Measurements from ENCODE around the gene ARL4A. TPM values are rescaled to one million over a fixed set of nuclear protein-coding genes. Genes with fewer than 3 reads are reported as not detected.
A peak's percentile ranks its signal among the peaks of the same experiment; 100 is the strongest.
"Not testable (repeated sequence)": the region's sequence is repeated elsewhere in the genome, so short reads cannot be mapped to it uniquely, and the experiment has no call there.

Gene ARL4A
- total RNA-seq, 2 experiments from 2014 or later, result 11.7 to 12.0 TPM

DNA sequence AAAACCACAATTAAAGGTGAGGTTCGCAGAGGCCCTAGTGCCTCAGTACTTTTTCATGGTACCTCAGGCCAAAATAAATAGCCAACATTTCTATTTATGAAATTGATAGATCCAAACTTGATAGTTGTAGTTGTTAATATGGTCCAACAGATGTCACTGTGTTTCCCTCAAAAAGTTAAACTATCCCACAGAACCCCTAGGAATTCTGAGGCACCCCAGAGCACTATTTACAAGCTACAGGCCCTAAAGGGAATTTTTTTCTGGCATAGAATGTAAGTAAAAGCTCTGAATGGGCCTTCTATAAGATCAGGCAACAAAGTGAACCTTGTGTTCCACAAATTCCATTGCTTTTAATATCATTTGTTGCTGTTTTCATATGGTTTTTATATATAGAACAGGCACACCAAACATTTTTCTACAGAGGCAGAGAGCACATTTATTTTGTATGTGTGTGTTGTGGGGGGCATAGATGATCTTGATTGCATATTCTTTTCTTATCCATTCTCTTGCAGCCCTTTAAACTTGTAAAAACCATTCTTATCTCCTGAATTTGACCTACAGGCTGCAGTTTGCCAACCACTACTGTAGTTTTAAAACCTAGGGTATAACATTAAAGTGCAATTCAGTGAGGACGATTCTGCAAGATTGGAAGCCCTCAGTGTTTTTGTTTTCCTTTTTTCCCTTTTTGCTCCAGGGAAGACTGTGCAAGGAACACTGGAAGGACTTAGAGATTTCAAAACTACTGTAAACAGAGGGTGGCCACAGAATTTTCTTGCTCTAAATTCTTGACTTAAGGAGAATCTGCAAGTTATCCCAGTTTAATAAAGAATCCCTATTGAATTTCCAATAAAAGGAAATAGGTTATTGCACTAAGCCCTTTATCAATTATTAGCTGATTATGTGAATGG lies 3.5 kb upstream of the ARL4A start:
- Mint-ChIP-seq H3K27ac (no peak overlapping the region), H3K4me3 (no peak overlapping the region), H3K9me3 (no peaks in the 10 kb centered on the region), H3K27me3 (no peaks in the 10 kb centered on the region), H3K36me3 (peaks cover 2% of the 10 kb centered on the region), H3K4me1 (peaks cover 16% of the 10 kb centered on the region)
- POLR2A ChIA-PET, result no interaction called here
- DNase-seq (no peak), ATAC-seq (ENCODE audit: low read depth) (no peak)

GRCh38 chr7:12684733-12685132 lies 2.7 kb upstream of the ARL4A start:
- Mint-ChIP-seq H3K27ac (no peak overlapping the region), H3K4me3 (no peak overlapping the region), H3K36me3 (peaks cover 2% of the 10 kb centered on the region), H3K27me3 (no peaks in the 10 kb centered on the region), H3K4me1 (peaks cover 21% of the 10 kb centered on the region), H3K9me3 (no peaks in the 10 kb centered on the region)
- DNase-seq (no peak), ATAC-seq (ENCODE audit: low read depth) (no peak)
- POLR2A ChIA-PET, result no interaction called here

- ATAC-seq (ENCODE audit: low read depth) (no peak), DNase-seq (no peak)
- POLR2A ChIA-PET, result interaction anchor here (1.1 to 2.1 kb wide), 2 partner anchors 46 to 498 kb away, joined by 3 to 18 read pairs; no protein-coding TSS in a partner anchor
- Mint-ChIP-seq H3K27me3 (no peaks in the 10 kb centered on the region), H3K4me1 (peaks cover 22% of the 10 kb centered on the region), H3K27ac (peak overlapping the region; percentile 74), H3K9me3 (no peaks in the 10 kb centered on the region), H3K36me3 (peaks cover 2% of the 10 kb centered on the region), H3K4me3 (peak overlapping the region; percentile 74)
Observed at GRCh38 chr7:12685550-12685949, 1.9 kb upstream of the ARL4A start.

DNA sequence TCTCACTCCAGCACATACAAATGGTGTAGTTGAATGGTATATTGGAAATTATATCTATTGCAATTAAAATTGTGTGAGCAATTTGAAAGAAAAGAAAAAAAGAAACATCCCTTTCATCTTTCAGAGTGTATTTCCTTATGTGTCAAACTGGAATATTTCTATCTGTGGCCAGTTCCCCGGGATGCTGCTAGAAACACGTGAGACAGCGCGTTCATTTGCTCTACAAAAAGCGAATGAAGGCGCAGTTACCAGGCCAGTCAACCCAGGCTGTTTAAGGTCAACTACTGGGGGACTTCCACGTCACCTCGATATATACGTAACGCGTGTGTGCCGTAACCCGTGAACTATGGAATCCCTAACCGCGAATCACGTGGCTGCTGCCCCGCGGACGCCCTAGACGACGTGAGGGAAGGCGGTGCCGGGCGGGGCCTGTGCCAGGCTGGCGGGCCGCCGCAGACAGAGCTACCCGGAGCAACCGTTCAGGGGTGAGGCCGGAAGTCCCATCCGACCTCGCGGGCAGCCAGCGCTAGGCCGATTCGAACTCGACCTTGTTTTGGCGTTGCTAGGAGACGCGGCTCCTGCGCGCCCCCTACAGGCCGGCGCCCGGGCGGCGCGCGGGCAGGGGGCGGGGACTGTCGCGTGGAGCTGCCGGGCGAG lies 1.1 kb upstream of the ARL4A start:
- peak; percentile 88 for ATAC-seq (ENCODE audit: low read depth)
- Mint-ChIP-seq H3K27me3 (no peaks in the 10 kb centered on the region), H3K27ac (peak overlapping the region; percentile 87), H3K4me3 (peak overlapping the region; percentile 94), H3K4me1 (peaks cover 22% of the 10 kb centered on the region), H3K9me3 (no peaks in the 10 kb centered on the region), H3K36me3 (peaks cover 2% of the 10 kb centered on the region)
- peak; percentile 99 for DNase-seq
- POLR2A ChIA-PET, result interaction anchor here (0.8 to 2.4 kb wide), 9 partner anchors 10 to 497 kb away, joined by 3 to 18 read pairs (median 5); no protein-coding TSS in a partner anchor

- H3K27me3 Mint-ChIP-seq, result no peaks in the 10 kb centered on the region
- H3K27ac Mint-ChIP-seq, result peak overlapping the region; percentile 87
- DNase-seq (no peak), ATAC-seq (ENCODE audit: low read depth) (no peak)
- peaks cover 22% of the 10 kb centered on the region for H3K4me1 Mint-ChIP-seq
- H3K36me3 Mint-ChIP-seq, result peaks cover 2% of the 10 kb centered on the region
- POLR2A ChIA-PET, result interaction anchor here (0.6 to 2.4 kb wide), 6 partner anchors 8 to 47 kb away, joined by 3 to 18 read pairs (median 8); no protein-coding TSS in a partner anchor
- peak overlapping the region; percentile 94 for H3K4me3 Mint-ChIP-seq
- no peaks in the 10 kb centered on the region for H3K9me3 Mint-ChIP-seq
Observed at GRCh38 chr7:12687718-12688171, 312 bp downstream of the ARL4A start.

DNA sequence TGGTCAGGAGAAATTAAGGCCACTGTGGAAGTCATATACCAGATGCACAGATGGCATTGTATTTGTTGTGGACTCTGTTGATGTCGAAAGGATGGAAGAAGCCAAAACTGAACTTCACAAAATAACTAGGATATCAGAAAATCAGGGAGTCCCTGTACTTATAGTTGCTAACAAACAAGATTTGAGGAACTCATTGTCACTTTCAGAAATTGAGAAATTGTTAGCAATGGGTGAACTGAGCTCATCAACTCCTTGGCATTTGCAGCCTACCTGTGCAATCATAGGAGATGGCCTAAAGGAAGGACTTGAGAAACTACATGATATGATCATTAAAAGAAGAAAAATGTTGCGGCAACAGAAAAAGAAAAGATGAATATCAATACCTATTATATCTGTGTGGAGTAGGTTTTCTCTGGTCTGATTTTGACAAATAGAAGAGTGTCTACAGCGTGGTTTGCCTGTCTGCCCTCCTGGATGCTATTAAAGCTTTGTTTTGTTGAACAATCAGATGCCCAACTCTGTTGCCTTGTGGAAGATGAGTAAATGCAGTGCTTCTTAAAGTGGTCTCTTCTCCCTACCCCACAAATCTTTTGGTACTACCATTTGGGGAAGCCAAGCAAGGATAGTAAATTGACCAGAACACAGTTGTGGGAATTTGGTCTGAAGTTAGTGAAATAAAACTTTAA lies 1.2 kb downstream of the ARL4A start:
- H3K27me3 Mint-ChIP-seq; DNase-seq; H3K36me3 Mint-ChIP-seq; H3K9me3 Mint-ChIP-seq; H3K27ac Mint-ChIP-seq; ATAC-seq (ENCODE audit: low read depth): not testable (repeated sequence)
- Mint-ChIP-seq H3K4me3 (peak overlapping the region; percentile 94), H3K4me1 (peaks cover 27% of the 10 kb centered on the region)
- POLR2A ChIA-PET, result interaction anchor here (2.4 kb wide), 1 partner anchor 27 kb away, joined by 18 read pairs; no protein-coding TSS in a partner anchor

- H3K4me3 Mint-ChIP-seq, result no peak overlapping the region
Observed at GRCh38 chr7:12689451-12689850, 2.0 kb downstream of the ARL4A start.

DNA sequence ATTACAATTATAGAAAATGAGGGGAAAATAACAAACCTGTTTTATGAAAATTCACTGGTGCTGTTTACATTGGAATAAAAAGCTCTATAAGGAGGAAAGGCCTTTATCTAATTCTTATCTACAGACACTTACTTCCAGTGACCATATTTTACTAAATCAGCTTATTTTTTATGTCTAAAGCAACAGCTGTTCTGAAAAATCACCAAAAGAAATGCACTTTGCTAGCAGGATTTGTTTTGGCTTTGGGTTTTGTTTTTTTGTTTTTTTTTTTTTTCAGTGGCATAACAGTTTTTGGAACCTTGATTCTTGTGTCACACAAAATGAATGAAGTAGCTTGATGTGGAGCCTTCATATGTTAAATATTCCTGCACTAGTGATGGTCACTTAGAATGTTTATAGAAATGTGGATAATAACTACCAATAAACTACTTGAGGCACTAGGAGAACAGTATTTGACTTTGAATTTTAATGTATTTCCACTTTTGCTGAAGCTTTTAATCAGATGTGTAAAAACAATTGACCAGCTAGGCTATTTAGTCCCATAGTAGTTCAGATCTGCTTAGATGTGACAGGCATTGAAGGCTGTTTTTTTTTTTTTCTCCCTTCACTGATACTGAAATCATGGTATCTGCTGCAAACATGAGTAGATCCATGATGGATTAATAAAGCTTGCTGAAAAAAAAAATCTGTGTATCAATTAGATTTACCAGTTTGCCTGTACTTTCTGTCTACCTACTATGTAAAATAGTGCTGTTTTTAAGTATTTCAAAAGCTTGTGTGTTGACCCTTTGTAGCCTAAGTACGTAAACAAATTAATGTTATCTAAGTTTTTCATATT lies 2.8 kb downstream of the ARL4A start:
- Mint-ChIP-seq H3K27ac (no peak overlapping the region), H3K27me3 (no peaks in the 10 kb centered on the region), H3K9me3 (no peaks in the 10 kb centered on the region), H3K4me1 (peaks cover 29% of the 10 kb centered on the region), H3K36me3 (peaks cover 10% of the 10 kb centered on the region), H3K4me3 (no peak overlapping the region)
- no peak for DNase-seq
- no peak for ATAC-seq (ENCODE audit: low read depth)
- POLR2A ChIA-PET, result no interaction called here

More at GRCh38 chr7:12689451-12689850, 2.0 kb downstream of the ARL4A start:
- POLR2A ChIA-PET, result no interaction called here
- no peak for DNase-seq
- peaks cover 8% of the 10 kb centered on the region for H3K36me3 Mint-ChIP-seq
- no peaks in the 10 kb centered on the region for H3K9me3 Mint-ChIP-seq
- peaks cover 29% of the 10 kb centered on the region for H3K4me1 Mint-ChIP-seq
- H3K27ac Mint-ChIP-seq, result no peak overlapping the region
- ATAC-seq (ENCODE audit: low read depth), result no peak
- no peaks in the 10 kb centered on the region for H3K27me3 Mint-ChIP-seq

DNA sequence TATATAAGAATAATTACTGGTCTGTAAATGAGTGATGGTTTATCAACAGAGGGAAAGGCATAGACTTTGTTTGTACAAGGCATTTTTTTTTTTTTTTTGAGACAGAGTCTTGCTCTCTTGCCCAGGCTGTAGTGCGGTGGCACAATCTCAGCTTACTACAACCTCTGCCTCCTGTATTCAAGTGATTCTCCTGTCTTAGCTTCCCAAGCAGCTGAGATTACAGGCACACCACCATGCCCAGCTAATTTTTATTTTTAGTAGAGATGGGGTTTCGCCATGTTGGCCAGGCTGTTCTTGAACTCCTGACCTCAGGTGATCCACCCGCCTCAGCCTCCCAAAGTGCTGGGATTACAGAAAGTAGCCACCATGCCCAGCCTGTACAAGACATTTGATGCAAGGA lies 4.0 kb downstream of the ARL4A start:
- ATAC-seq (ENCODE audit: low read depth); DNase-seq; H3K36me3 Mint-ChIP-seq; H3K27ac Mint-ChIP-seq; H3K4me3 Mint-ChIP-seq; H3K27me3 Mint-ChIP-seq; H3K9me3 Mint-ChIP-seq; POLR2A ChIA-PET: not testable (repeated sequence)
- peaks cover 21% of the 10 kb centered on the region for H3K4me1 Mint-ChIP-seq

GRCh38 chr7:12692035-12692434 lies 4.6 kb downstream of the ARL4A start:
- Mint-ChIP-seq H3K27me3 (no peaks in the 10 kb centered on the region), H3K4me1 (peaks cover 21% of the 10 kb centered on the region), H3K36me3 (peaks cover 10% of the 10 kb centered on the region), H3K4me3 (no peak overlapping the region), H3K9me3 (no peaks in the 10 kb centered on the region), H3K27ac (no peak overlapping the region)
- DNase-seq, result no peak
- POLR2A ChIA-PET, result interaction anchor here (0.6 kb wide), 1 partner anchor 32 kb away, joined by 4 read pairs; no protein-coding TSS in a partner anchor
- no peak for ATAC-seq (ENCODE audit: low read depth)

GRCh38 chr7:12692479-12693259 lies 5.2 kb downstream of the ARL4A start:
- peaks cover 10% of the 10 kb centered on the region for H3K36me3 Mint-ChIP-seq
- no peak for DNase-seq
- POLR2A ChIA-PET, result interaction anchor here (0.6 kb wide), 1 partner anchor 31 kb away, joined by 4 read pairs; no protein-coding TSS in a partner anchor
- H3K27me3 Mint-ChIP-seq, result no peaks in the 10 kb centered on the region
- no peak for ATAC-seq (ENCODE audit: low read depth)
- H3K9me3 Mint-ChIP-seq, result no peaks in the 10 kb centered on the region
- H3K4me3 Mint-ChIP-seq, result no peak overlapping the region
- H3K4me1 Mint-ChIP-seq, result peaks cover 21% of the 10 kb centered on the region
- H3K27ac Mint-ChIP-seq, result no peak overlapping the region

GRCh38 chr7:12694817-12695216 lies 7.4 kb downstream of the ARL4A start:
- no peak overlapping the region for H3K4me3 Mint-ChIP-seq
- POLR2A ChIA-PET, result interaction anchor here (2.1 kb wide), 1 partner anchor 8 kb away, joined by 10 read pairs; the partner anchor contains the start of gene ARL4A
- peaks cover 8% of the 10 kb centered on the region for H3K4me1 Mint-ChIP-seq
- H3K27me3 Mint-ChIP-seq, result no peaks in the 10 kb centered on the region
- no peaks in the 10 kb centered on the region for H3K9me3 Mint-ChIP-seq
- no peak overlapping the region for H3K27ac Mint-ChIP-seq
- no peak for ATAC-seq (ENCODE audit: low read depth)
- no peak for DNase-seq
- peaks cover 7% of the 10 kb centered on the region for H3K36me3 Mint-ChIP-seq
